Stimulated activated effector memory CD8-positive, alpha-beta T cell treated with anti-CD3 and anti-CD28 coated beads, Interleukin-12 subunit alpha, Interleukin-12 subunit beta, amount 100 ng/mL, for 72 hours (primary cell): Measurements from ENCODE around the gene PDS5A.
"Not testable (repeated sequence)": the region's sequence is repeated elsewhere in the genome, so short reads cannot be mapped to it uniquely, and the experiment has no call there.

Experiments
- ATAC-seq: fragments of 150-1000 bp; cut with Tn5 transposase; 2 replicates; pipeline ENCODE4 v1.10.0; 2021
- DNase-seq, 2 donors: peaks; one replicate each; pipeline ENCODE4 v3.0.0; 2021 to 2022; ENCODE audit warnings: low spot score in 2 of 2
- H3K27ac Mint-ChIP-seq: one replicate; pipeline ENCODE4 v1.8.0; 2022; ENCODE audit warnings: mild to moderate bottlenecking, mixed read lengths
- H3K36me3 Mint-ChIP-seq: one replicate; pipeline ENCODE4 v1.8.0; 2022; ENCODE audit warnings: mild to moderate bottlenecking, mixed read lengths
- H3K4me1 Mint-ChIP-seq: one replicate; pipeline ENCODE4 v1.8.0; 2022; ENCODE audit warnings: mixed read lengths
- H3K4me3 Mint-ChIP-seq: one replicate; pipeline ENCODE4 v1.8.0; 2022; ENCODE audit warnings: mild to moderate bottlenecking, mixed read lengths
- H3K9me3 Mint-ChIP-seq: one replicate; pipeline ENCODE4 v1.8.0; 2022; ENCODE audit warnings: mixed read lengths

Gene PDS5A, protein sequence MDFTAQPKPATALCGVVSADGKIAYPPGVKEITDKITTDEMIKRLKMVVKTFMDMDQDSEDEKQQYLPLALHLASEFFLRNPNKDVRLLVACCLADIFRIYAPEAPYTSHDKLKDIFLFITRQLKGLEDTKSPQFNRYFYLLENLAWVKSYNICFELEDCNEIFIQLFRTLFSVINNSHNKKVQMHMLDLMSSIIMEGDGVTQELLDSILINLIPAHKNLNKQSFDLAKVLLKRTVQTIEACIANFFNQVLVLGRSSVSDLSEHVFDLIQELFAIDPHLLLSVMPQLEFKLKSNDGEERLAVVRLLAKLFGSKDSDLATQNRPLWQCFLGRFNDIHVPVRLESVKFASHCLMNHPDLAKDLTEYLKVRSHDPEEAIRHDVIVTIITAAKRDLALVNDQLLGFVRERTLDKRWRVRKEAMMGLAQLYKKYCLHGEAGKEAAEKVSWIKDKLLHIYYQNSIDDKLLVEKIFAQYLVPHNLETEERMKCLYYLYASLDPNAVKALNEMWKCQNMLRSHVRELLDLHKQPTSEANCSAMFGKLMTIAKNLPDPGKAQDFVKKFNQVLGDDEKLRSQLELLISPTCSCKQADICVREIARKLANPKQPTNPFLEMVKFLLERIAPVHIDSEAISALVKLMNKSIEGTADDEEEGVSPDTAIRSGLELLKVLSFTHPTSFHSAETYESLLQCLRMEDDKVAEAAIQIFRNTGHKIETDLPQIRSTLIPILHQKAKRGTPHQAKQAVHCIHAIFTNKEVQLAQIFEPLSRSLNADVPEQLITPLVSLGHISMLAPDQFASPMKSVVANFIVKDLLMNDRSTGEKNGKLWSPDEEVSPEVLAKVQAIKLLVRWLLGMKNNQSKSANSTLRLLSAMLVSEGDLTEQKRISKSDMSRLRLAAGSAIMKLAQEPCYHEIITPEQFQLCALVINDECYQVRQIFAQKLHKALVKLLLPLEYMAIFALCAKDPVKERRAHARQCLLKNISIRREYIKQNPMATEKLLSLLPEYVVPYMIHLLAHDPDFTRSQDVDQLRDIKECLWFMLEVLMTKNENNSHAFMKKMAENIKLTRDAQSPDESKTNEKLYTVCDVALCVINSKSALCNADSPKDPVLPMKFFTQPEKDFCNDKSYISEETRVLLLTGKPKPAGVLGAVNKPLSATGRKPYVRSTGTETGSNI (N-terminal part only)

DNA sequence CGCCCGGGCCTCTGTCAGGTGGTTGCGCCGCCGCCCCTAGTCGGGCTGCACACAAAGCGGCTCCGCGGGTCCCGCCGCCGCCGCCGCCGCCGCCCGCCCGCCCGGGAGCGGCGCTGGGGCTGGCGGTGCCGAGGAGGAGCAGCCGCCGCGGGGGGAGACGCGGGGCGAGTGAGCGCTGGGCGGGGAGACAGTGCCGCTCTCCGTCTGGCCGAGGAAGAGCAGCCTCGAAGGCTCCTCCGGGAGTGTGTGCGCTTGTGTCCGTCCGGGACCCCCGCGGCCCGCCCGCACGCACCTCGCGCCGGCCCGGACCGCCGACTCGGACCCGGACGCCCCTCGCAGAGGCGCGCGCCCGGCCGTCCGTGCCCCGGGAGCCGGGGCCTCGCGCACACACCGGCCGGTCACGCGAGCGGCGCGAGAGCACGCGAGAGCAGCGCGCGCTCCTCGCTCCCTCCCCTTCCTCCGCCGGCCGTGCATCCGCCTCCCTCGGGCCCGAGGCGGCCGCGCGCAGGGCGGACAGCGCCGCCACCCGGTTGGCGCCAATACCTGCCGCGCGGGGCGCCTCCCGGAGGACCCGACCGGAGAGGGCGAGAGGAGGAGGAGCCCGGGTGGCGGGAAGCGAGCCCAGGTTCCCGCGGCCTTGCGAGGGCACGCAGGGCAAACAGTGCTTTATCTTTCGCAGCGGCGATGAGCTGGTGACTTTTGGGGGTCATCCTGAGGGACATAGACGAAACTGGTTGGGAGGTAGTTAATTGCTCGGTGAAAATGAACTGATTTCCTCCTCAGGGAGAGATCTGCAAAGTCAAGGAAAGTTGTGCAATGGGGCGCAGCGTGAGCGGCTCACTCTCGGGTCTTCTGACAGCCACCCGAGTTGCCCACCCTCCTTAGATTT, at the start of gene PDS5A:
Gene PDS5A (minus strand): TSS at position 423 of the 889 bp plus-strand sequence. CDS start 1,334 bp downstream, outside the sequence.
- DNase-seq = peak; percentile 93 to 95
- Mint-ChIP-seq H3K4me3 (peak within 1 kb of the TSS; percentile 80), H3K4me1 (peaks cover 34% of the 10 kb centered on the region), H3K9me3 (no peaks in the 10 kb centered on the region), H3K36me3 (peaks cover 39% of the 10 kb centered on the region), H3K27ac (peak within 1 kb of the TSS; percentile 96)
- peak; percentile 92 for ATAC-seq

DNA sequence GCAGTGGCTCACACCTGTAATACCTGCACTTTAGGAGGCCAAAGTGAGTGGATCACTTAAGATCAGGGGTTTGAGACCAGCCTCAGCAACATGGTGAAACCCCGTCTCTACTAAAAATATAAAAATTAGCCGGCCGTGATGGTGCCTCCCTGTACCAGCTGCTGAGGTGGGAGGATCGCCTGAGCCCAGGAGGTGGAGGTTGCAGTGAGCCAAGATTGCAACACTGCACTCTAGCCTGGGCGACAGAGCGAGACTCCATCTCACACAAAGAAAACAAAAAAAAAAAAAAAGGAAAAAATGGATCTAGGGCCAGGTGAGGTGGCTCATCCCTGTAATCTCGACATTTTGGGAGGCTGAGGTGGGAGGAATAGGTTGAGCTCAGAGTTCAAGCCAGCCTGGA, 46.3 kb upstream of the PDS5A start:
- not testable (repeated sequence) for ATAC-seq, H3K4me3 Mint-ChIP-seq, H3K36me3 Mint-ChIP-seq, H3K9me3 Mint-ChIP-seq, H3K27ac Mint-ChIP-seq, DNase-seq, H3K4me1 Mint-ChIP-seq

DNA sequence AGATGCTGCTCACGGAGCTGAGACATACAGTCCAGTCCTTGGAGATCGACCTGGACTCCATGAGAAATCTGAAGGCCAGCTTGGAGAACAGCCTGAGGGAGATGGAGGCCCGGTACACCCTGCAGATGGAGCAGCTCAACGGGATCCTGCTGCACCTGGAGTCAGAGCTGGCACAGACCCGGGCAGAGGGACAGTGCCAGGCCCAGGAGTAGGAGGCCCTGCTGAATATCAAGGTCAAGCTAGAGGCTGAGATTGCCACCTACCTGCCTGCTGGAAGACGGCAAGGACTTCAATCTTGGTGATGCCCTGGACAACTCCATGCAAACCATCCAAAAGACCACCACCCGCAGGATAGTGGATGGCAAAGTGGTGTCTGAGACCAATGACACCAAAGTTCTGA, 43.4 kb upstream of the PDS5A start:
- H3K4me1 Mint-ChIP-seq, H3K27ac Mint-ChIP-seq, ATAC-seq, H3K36me3 Mint-ChIP-seq, H3K9me3 Mint-ChIP-seq, H3K4me3 Mint-ChIP-seq, DNase-seq: not testable (repeated sequence)

DNA sequence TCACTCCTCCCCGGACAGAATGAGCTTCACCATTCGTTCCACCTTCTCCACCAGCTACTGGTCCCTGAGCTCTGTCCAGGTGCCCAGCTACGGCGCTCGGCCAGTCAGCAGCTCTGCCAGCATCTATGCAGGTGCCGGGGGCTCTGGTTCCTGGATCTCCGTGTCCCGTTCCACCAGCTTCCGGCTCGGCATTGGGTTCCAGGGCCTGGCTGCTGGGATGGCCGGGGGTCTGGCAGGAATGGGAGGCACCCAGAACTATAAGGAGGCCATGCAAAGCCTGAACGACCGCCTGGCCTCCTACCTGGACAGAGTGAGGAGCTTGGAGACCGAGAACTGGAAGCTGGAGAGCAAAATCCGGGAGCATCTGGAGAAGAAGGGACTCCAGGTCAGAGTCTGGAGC, 42.5 kb upstream of the PDS5A start:
- Mint-ChIP-seq H3K4me1 (no peaks in the 10 kb centered on the region), H3K36me3 (no peaks in the 10 kb centered on the region), H3K27ac (no peak overlapping the region), H3K4me3 (no peak overlapping the region), H3K9me3 (no peaks in the 10 kb centered on the region)
- DNase-seq (no peak), ATAC-seq (no peak)

DNA sequence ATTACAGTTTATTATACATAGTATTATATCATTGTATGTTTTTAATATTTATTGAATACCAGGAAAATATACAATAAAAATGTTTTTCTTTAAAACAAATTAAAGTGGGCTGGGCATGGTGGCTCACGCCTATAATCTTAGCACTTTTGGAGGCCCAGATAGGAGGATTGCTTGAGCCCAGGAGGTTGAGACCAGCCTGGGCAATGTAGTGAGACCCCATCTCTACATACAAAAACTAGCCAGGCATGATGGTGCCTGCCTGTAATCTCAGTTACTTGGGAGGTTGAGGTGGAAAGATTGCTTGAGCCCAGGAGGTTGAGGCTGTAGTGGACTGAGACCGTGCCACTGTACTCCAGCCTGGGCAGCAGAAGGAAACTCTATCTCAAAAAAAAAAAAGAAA, 38.3 kb upstream of the PDS5A start:
- ATAC-seq = no peak
- DNase-seq = no peak
- Mint-ChIP-seq H3K4me1 (no peaks in the 10 kb centered on the region), H3K4me3 (no peak overlapping the region), H3K36me3 (no peaks in the 10 kb centered on the region), H3K9me3 (no peaks in the 10 kb centered on the region), H3K27ac (no peak overlapping the region)

DNA sequence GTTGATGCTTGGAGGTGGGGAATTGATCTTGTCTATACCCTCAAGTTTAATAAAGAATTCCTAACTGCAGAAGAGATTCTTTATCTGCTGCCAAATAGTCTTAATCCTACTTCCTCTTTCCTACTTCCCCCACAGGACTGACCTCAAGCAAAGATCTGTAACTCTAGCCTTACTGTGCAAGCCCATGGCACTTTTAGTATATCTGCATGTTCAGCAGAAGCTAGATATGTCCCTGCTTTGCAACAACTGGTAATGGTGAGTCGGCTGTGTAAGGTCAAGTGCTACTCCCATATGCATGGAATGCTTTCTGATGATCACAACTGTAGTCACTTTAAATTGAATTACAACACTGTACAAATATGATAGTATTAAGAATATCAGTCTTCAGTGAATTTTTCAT, 26.3 kb upstream of the PDS5A start:
- no peak overlapping the region for H3K27ac Mint-ChIP-seq
- no peaks in the 10 kb centered on the region for H3K9me3 Mint-ChIP-seq
- H3K36me3 Mint-ChIP-seq = no peaks in the 10 kb centered on the region
- H3K4me1 Mint-ChIP-seq = no peaks in the 10 kb centered on the region
- H3K4me3 Mint-ChIP-seq = no peak overlapping the region
- ATAC-seq (no peak), DNase-seq (no peak)

DNA sequence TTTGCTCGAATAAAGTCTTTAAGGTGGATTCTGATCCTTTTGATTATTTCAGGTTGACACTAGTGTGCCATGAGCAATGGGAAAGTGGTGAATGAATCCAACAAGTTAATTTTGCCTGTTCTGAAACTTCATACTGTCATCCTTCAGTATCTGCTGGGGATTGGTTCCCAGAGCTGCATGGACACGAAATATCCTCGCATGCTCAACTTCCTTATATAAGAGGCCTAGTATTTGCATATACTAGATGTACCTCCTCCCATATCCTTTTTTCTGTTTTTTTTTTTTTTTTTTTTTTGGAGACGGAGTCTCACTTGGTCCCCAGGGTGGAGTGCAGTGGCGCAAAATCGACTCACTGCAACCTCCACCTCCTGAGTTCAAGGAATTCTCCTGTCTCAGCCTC, 23.0 kb upstream of the PDS5A start:
- H3K9me3 Mint-ChIP-seq = no peaks in the 10 kb centered on the region
- no peak for ATAC-seq

DNA sequence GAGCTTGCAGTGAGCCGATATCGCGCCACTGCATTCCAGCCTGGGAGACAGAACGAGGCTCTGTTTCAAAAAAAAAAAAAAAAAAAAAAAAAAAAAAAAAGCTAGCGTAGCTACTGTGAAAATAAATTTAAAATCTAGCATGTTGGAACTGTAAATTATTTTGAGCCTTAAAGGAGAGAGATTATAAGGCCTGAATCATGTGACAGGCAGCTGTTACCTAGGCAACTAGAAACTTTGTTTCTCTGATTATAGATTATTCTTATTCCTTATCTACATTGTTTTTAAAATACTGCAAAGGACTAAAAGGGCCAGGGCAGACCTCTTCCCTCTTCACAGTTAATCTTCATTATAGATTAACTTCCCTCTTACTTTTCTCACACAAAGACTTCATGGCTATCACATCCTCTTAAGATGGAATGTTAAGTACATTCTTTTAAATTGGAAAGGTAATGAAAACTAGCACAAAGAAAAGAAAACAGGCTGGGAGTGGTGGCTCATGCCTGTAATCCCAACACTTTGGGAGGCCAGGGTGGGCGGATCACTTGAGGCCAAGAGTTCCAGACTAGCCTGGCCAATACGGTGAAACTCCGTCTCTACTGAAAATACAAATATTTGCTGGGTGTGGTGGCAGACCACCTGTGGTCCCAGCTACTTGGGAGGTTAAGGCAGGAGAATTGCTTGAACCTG, 21.1 kb upstream of the PDS5A start:
- H3K4me3 Mint-ChIP-seq = no peak overlapping the region
- ATAC-seq (no peak), DNase-seq (no peak)
- no peaks in the 10 kb centered on the region for H3K36me3 Mint-ChIP-seq
- H3K4me1 Mint-ChIP-seq = no peaks in the 10 kb centered on the region
- H3K27ac Mint-ChIP-seq = no peak overlapping the region
- no peaks in the 10 kb centered on the region for H3K9me3 Mint-ChIP-seq

More for the DNA sequence above, 23.0 kb upstream of the PDS5A start:
- Mint-ChIP-seq H3K4me3 (no peak overlapping the region), H3K27ac (no peak overlapping the region), H3K36me3 (no peaks in the 10 kb centered on the region), H3K4me1 (no peaks in the 10 kb centered on the region)
- DNase-seq = no peak

DNA sequence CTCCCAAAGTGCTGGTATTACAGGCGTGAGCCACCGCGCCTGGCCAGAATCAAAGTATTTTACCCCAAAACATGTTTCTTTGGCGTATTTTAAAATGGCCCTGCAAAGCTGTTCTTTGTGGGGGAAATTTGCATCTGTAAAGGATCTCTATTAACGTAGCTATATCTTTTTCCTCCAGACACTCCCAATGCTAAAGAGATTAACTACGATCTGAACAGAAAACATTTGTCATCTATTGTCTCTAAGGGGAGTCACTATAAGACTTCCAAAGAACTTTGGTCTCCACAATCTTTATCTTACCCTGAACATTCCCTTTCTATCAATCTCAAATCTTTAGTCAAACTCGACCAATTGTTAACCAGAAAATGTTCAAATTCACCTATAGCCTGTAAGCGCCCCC, 19.1 kb upstream of the PDS5A start:
- no peak overlapping the region for H3K27ac Mint-ChIP-seq
- no peaks in the 10 kb centered on the region for H3K9me3 Mint-ChIP-seq
- DNase-seq (no peak), ATAC-seq (no peak)
- no peaks in the 10 kb centered on the region for H3K36me3 Mint-ChIP-seq
- no peaks in the 10 kb centered on the region for H3K4me1 Mint-ChIP-seq
- no peak overlapping the region for H3K4me3 Mint-ChIP-seq

DNA sequence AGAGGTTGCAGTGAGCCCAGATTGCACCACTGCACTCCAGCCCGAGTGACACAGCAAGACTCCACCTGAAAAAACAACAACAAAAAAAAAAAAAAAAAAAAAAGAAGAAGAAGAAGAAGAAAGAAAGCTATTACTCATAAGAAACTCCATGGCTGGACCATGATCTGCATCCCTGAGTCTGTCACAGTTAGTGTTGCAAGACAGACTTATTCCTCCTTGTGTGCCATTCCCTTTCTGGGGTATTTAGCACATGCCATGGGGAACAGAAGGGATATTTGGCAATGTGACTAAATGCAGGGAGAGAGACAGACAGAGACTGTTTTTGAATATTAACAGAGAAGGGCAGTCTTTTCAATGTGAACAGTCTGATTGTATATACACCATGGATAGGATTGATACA, 16.7 kb upstream of the PDS5A start:
- DNase-seq (no peak), ATAC-seq (no peak)
- Mint-ChIP-seq H3K4me3 (no peak overlapping the region), H3K36me3 (no peaks in the 10 kb centered on the region), H3K9me3 (no peaks in the 10 kb centered on the region), H3K4me1 (no peaks in the 10 kb centered on the region), H3K27ac (no peak overlapping the region)

DNA sequence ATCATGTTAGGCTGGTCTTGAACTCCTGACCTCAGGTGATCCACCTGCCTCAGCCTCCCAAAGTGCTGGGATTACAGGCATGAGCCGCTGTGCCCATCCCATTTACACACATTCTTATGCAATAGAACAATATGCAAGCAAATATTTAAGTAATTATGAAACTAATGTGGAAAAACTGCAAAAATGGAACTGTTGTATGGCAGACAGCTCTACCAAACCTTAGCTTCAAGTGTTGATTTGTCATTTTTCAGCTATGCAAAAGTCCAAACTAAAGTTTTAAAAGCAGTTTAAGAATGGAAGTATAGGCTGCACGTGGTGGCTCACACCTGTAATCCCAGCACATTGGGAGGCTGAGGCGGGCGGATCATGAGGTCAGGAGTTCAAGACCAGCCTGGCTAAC, 11.7 kb upstream of the PDS5A start:
- not testable (repeated sequence) for H3K4me3 Mint-ChIP-seq, H3K36me3 Mint-ChIP-seq, H3K4me1 Mint-ChIP-seq, DNase-seq, H3K27ac Mint-ChIP-seq, H3K9me3 Mint-ChIP-seq, ATAC-seq

DNA sequence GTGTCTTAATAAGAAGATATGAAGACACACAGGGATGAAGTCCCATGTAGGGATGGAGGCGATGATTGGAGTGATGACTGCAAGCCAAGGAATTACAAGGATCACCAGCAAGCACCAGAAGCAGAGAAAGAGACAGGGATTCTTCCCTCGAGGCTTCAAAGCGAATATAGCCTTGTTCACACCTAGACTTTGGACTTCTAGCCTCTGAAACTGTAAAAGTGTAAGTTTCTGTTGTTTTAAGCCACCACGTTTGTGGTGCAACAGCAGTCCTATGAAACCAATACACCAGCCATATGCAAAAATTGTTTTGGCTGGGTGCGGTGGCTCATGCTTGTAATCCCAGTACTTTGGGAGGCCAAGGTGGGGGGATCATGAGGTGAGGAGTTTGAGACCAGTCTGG, 9.8 kb upstream of the PDS5A start:
- ATAC-seq = no peak
- H3K4me3 Mint-ChIP-seq = no peak overlapping the region

DNA sequence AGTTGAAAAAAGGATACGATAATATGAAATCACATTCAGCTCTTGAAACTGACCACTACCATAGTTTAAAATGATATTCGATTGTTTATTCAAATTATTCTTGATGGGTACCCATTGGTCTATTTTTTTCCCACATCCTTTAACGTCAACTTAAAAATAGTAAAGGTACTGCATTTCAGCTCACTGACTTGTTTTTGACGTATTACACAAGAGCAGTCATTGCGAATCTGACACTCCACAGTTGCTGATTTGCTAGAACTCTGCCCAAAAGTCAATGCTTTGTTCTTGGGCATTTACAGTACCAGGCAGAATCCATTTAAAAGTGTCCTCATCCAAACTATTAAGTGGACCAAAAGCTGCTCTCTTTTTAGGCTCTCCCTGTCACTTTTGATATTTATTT, 1.2 kb upstream of the PDS5A start:
- Mint-ChIP-seq H3K4me1 (peaks cover 23% of the 10 kb centered on the region), H3K27ac (peak overlapping the region; percentile 96), H3K4me3 (peak overlapping the region; percentile 80), H3K36me3 (peaks cover 28% of the 10 kb centered on the region), H3K9me3 (no peaks in the 10 kb centered on the region)
- ATAC-seq (no peak), DNase-seq (no peak)

More for the DNA sequence above, 9.8 kb upstream of the PDS5A start:
- no peak overlapping the region for H3K27ac Mint-ChIP-seq
- DNase-seq = no peak
- no peaks in the 10 kb centered on the region for H3K9me3 Mint-ChIP-seq
- no peaks in the 10 kb centered on the region for H3K4me1 Mint-ChIP-seq
- no peaks in the 10 kb centered on the region for H3K36me3 Mint-ChIP-seq

DNA sequence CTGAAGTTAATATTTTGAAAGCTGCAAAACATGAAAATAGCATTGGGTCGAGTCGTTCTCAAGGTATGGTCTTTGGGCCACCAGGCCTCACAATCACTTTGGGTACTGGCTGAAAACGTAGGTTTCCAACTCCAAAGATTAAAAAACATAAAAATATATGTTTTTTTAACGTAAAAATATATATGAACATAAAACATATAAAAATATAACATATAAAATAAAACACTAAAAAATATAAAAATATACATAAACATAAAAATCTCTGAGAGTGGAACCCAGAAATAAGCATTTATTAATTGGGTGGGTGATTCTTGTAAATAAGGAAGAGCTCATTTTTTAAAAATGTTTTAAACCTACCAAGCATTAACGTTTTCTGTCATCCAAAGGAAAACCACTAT, 666 bp upstream of the PDS5A start:
- DNase-seq (no peak), ATAC-seq (no peak)
- Mint-ChIP-seq H3K27ac (peak overlapping the region; percentile 96), H3K36me3 (peaks cover 33% of the 10 kb centered on the region), H3K4me1 (peaks cover 28% of the 10 kb centered on the region), H3K4me3 (peak overlapping the region; percentile 80), H3K9me3 (no peaks in the 10 kb centered on the region)
